ENCODE results near the gene SYT2.
"Not testable (repeated sequence)": the region's sequence is repeated elsewhere in the genome, so short reads cannot be mapped to it uniquely, and the experiment has no call there.

Gene SYT2

DNA sequence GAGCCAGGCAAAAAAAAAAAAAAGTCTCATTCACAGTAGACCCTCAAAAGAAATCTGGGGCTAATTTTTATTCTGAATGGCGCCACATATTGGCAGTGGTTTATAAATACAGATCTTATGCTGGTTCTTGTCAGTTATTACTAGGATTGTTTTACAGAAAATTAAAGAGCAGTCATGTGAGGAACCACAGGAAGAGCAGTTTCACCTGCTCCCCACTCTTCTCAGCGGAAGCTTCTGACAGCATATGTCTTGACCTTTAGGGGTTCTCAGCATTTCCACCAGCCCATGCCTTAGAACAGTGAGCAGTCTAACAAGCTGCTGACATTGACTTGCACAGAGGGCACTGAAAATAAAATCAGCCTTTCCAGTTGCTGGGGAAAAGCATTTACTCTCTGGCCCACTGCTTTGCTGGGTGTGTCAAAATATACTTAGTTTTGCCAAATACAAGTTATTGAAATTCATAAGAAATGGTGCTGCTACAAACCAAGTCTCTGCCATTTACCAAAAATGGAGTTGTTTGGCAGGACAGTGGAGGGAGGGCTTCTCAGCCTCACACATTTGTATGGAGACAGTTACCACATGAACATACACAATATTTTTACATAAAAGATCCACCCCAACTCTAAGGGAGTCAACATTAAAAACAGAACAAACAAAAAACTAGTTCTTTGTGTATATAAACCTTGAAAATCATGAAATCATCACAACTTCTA is 144.2 kb downstream of the SYT2 start:
- DNase-seq, result no peak

DNA sequence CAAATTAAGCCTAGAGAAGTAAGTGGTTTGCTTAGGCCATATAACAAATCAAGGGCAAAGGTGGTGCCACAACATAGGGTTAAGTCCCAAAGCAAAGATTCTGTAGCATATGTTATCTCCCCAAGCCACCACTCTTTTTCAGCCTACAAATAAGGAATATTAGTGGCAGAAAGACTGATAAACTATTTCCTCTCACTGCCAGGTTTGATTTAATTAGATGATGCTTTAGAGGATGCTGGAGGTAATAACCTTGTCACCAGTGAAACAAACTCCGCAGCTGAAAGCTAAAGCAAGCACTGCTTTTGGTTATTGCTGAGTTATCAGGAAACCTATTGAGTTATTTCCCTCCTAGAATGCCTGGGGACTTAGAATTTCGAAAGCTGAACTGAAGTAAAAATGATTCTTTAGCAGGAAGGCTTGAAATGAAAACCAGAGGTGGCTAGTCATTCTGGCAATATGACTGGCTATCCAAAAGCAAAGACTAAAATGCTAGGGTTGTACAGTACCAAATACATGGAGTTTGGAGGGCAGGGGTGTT is 145.2 kb downstream of the SYT2 start:
- DNase-seq, result no peak

DNA sequence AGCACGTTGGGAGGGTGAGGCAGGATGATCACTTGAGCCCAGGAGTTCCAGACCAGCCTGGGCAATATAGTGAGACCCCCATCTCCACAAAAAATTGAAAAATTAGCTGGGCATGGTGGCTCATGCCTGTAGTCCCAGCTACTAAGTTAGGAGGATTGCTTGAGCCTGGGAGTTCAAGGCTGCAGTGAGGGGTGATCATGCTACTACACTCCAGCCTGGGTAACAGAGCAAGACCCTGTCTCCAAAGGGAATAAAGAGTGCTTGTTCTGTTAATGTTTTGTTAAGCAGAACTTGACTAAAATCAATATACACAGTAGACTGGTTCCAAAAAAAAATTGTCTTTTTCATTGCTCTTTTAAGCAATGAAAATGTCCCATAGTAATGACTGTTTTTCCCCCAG is 146.4 kb downstream of the SYT2 start:
- no peak for DNase-seq

DNA sequence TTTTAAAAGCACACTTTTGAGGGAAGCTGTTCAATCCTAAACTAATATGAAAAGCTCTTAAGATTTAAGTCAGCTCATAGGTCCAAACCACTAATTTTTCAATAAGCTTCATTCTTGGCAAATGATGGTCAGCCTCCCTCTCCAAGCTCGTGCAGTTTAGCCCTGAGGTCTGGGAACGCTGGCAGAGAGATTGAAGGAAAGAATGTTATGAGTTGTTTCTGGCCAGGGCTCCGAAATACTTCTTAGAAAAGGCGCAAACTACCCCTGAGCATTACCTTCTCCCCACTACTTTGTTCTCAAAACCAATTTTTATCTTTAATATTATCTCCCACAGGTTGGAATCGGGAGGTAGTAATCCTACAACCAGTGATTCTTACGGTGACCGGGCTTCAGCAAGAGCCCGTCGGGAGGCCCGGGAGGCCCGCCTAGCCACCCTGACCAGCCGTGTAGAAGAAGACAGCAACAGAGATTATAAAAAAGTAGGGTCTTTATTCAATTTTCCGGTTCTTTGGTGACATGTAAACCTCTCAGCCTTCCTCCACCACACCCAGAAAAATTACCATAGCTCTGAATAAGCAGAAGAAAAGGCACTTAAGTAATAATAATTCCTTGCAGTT is 147.7 kb downstream of the SYT2 start:
- no peak for DNase-seq

DNA sequence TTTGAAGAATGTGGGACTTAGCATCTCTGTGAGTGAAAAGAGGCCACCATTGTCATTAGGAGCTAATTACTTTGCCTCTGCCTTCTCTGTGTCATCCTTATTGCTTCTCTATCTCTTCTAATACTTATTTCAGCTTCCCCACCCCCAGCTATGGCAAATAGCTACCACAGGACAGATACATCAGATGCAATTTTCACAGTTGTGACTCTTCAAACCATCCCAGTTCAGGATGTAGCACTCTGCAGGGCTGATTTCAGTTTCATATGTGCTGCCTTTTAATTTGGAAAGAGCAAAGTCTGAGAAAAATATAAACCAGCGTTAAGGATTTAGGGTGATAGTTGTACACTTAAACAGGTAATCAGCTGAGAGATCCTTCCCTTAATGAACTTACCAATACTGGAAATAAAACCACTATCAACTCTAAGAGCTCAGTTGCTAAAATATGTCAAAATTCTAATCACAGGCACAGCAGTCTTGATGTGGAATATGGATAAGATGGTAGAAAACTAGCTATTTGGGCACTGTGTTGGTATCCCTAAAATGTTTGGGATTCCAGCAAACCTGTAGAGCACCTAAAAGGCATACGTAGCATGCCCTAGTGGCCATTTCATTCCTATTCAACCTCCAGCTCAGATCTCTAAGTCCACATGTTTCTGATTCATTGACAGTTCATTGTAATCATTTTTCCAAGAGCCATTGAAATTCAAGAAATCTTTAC is 148.4 kb downstream of the SYT2 start:
- DNase-seq, result no peak

DNA sequence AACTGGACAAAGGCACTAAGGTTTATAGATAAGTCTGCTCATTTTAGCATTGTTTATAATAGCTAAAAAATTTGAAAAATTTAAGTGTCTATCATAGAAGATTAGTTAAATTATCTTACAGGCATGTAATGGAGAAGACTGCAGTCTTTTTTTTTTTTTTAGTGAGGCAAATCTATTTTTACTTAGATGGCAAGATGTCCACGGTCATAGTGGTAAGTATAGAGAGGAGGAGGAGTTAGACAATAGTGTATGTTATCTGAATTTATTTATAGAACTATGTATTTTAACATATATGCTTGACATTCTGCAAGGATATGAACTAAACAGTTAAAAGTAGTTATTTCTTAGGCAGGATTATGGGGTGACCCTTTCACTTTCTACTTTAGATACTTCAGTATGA is 149.0 kb downstream of the SYT2 start:
- no peak for DNase-seq

DNA sequence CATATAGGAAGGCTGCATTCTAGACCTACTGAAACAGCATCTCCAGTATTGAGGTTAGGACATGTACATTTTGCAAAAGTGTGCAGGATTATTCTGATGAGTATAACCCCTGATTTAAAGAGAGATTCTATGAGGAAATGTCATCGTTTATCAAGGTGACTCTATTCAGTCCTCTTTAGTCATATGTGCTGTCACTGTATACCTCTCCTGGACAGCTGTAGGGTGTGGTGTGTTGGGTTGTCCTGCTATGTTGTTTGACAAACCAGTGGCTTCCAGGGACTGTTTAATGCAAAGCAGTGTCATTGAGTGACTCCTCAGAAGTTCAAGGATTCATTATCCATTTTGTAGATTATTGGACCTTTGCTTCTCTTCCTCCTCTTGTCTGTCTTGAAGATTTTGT is 152.6 kb downstream of the SYT2 start:
- not testable (repeated sequence) for DNase-seq

DNA sequence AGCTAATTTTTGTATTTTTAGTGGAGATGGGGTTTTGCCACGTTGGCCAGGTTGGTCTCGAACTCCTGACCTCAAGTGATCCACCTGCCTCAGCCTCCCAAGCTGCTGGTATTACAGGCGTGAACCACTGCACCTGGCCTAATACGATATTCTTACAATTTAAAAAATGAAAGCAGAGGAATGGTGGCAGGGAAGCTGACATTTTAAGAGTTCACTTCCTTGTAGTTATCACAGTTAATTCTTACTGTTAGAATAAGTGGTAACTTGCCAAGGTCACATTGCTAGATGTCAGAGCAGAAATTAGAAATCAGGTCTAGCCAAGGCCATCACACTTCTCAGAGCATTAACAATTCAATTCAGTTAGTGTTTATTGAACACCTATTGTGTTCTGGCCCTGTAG is 154.2 kb downstream of the SYT2 start:
- DNase-seq, result not testable (repeated sequence)

DNA sequence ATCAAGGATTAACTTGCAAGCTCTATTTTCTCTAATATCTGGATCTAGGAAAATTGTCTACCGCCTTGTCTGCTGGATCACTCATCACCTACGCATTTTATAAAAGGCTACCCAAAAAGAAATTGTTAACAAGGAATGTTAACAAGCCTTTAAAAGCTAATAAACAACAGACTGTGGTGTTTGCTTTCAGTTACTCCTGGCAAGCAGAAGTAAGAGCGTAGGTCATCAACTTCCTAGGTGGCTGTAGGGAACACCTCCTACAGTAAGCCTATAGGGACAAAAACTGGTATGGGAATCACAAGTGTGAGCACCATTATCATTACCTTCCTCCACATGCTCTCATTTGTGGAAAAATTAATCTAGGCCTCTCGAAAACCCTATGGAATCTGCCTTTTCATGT is 155.6 kb downstream of the SYT2 start:
- DNase-seq, result not testable (repeated sequence)

DNA sequence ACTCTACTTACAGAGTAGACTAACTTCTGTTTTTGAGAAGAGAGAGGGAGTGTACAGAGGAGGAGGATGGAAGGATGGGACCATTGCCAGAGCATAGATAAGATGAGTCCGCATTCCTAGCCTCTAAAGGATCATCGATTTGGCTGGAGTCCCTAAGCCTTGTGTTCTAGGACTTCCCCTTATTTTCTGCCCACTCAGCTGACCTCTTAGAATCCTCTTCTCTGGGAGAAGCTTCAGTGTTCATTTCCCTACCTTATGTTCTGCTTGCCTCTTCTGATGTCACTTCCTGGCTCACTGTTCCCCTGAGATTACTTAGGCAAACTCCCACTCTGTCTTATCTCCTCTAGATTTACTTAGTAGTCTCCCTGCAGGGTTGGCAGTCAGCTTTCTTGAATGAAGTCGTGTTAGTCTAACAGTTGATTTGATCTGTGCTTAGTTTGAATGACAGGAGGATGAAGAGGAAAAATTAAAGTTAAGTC is 156.7 kb downstream of the SYT2 start:
- peak; percentile 48 for DNase-seq

DNA sequence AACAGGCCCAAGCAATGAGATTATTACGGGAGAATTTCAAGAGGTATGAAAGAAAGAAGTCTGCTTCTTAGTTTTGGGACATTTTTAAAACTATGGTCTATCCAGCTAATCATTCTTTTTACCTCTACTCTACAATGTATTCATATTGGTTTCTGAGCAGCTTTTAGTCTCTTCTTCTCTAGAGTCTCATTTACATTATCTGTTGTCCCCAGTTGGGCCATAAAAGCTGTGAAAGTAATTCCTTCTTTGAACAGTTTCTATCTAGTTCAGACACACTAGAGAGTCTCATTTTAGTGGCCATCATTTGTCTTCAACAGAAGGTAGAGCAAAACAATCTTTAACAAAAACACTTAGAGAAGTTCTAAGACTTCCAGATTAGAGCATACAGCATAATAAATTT is 157.2 kb downstream of the SYT2 start:
- DNase-seq, result not testable (repeated sequence)

DNA sequence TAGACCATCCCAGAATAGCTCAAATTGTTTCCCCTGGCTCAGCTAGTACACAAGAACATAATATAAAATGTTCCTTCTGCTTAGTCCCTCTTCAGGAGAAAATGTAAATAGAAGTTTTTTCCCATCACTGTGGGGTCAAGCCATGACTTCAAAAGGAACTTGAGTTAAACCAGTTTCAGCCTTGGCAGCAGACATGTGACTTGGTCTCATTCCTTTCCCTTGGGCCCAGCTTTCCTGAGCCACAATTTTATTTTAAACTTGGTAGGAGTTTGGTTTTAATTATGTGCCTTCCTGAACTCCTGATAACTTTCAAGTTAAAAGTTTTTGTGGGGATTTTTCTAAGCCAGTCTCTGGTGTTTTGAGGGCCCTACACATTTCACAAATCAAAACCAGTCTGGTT is 157.6 kb downstream of the SYT2 start:
- DNase-seq, result not testable (repeated sequence)

DNA sequence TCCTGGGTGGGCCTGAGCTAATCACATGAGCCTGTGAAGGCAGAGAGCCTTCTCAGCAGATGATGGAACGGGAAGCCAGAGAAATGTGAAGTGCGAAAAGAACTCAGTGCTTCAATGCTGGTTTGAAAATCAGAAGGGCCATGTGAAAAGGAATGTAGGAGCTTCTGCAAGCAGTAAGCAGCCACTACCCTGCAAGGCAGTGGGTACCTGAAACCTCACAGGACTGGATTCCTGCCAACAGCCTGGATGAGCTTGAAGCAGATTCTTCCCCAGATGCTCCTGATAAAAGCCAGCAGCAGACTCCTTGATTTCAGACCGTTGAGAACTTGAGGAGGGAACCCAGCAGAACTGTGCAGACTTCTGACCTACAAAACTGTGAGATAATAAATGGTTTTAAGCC is 158.6 kb downstream of the SYT2 start:
- DNase-seq, result peak; percentile 54

DNA sequence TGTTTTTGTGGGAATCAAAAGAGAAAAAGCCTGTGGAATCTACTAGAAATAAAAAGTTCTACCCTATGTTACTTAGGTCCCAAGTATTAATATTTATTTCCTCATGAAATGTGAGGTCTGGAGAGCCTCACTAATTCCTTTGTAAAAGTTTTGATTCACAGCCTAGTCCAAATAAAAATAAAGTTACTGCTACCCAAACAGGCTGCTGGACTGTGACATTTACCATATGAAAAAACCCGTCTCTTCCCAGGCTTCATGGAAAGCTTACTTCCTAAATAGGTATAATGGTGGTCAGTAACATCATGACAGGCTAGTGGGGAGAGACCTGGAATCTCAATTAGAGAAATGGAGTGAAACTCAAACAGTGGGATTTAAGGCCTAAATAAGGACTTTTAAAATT is 160.2 kb downstream of the SYT2 start:
- DNase-seq, result not testable (repeated sequence)

DNA sequence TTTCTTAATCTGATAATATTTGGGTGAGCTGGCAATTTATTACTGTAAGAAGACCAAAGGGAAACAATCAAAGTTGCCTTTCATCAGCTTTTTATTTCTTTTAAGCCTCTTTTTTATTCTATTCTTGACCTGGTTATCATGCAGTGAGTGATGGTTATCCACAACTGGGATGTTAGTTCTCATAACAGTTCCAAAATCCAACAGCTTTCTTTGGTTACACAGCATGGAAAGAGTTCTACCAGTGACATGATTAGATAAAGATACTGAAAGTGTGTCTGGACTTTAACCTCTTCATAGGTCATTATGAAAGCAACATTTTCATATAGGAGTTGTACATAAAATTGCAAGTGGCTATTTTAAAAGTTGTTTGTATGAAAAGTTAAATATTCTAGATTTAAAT is 163.0 kb downstream of the SYT2 start:
- DNase-seq, result no peak

DNA sequence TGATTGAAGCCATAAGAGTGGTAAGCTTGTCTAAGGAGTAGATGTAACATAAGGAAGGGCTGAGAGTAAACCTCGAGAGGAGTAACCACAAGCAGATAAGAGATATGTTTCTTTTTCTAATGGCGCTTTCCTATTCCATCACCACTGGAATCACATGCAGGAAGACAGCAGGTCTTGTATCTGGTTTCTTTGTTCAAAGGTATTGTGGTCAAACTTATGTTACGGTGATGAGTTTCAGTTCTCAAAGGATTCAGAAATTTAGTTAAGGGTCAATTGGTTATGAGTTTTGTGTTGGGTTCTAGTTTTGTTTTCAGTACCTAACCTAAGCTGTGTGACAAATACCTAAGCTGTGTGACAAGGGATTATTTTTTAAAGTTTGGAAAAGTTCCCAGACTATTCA is 163.5 kb downstream of the SYT2 start:
- not testable (repeated sequence) for DNase-seq

DNA sequence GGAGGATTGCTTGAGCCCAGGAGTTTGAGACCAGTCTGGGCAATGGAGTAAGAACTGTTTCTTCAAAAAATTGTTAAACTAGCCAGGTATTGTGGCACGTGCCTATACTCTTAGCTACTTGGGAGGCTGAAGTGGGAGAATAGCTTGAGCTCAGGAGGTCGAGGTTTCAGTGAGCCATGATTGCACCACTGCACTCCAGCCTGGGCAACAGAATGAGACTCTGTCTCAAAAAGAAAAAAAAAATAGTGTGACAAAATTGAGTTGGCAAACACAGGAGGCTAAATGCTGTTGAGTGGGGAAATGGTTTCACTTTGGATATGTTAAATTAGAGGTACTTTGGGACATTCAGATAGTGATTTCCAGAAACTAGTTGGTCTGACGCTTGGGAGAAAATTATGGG is 163.9 kb downstream of the SYT2 start:
- not testable (repeated sequence) for DNase-seq

DNA sequence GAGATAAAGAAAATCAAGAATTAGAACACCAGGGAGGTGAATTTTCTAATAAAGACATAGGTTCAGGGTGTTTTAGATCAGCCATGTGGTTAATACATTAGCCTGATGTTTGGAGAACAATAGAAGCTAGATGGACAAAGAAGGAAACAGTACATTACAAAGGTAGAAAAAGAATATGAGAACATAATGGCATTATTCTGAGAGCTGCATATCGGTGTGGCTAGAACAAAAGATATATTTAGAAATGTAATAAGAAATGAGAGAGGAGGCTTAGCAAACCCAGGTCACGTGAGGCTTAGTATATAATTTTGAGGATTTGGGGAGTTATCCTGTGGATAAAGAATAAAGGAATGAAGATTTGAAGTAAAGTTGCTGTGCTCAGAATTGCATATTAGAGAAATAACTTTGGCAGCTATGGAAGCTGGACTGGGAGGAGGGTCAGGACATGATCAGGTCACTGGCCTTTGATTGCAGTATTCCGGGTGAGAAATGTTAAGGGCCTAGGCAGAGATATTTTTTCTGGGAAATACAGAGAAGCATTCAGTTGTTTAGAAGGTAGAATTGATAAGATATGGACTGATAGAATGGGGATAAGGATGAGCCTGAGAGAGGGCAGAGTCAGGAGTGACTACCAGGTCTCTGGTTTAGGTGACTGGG is 164.5 kb downstream of the SYT2 start:
- DNase-seq, result not testable (repeated sequence)

DNA sequence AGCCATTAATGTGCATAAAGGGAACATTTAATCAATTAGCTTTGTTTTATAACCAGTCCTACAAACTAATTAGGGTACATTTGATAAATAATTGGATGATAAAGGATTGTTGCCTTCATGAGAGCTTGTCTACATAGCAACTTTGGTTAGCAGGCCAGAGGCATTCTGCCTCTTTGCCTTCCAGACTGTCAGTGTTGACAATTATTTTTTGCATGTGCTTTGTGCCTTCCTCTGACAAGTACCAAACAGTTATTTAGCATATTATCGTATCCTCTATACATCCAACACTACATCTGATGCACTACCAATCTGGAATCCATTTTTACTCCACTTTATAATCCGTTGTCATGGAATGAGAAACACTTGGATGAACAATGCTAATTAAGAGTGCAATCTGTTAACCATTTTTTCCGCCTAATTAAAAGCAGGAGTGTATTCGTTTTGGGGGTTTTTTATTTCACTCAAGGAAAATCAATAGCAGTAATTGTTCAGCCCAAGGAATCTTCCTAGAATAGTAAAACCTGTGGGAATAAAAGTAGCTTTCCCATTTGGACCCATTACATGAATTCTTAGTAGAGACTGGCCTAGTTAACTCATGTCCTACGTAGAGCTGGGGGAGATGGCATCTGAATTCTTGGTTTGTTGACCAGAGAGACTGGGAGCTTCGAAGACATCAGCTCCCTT is 165.3 kb downstream of the SYT2 start:
- DNase-seq, result peak; percentile 46

DNA sequence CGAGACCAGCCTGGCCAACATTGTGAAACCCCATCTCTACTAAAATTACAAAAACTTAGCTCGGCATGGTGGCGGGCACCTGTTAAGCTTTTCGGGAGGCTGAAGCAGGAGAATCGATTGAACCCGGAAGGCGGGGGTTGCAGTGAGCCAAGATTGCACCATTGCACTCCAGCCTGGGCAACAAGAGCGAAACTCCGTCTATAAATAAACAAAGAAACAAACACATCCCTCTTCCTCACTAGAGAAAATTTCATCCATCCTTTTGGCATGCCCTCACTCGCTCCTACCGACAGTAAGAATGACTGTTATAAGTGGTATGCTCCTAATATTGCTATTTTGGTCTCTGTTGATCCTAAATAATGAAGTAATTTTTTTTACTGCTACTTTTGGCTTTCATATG is 166.7 kb downstream of the SYT2 start:
- not testable (repeated sequence) for DNase-seq

DNA sequence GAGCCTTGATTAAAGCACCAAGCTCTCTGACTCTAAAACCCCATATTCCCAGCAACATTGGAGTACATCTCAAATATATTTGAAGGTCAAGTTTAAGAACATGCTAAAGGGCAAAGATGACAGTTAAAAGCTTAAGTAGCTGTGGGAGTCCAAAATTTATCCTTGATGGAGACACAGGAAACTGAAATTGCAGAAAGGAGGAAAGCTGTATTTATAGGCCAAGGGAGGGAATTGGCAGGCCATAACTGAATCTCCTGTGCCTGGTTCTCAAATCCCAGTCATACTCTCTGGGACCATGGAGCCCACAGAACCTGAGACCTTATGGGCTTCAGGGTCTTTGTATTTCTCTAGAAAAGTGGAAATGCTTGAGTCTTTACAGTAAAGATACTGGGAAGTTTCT is 167.8 kb downstream of the SYT2 start:
- DNase-seq, result not testable (repeated sequence)

DNA sequence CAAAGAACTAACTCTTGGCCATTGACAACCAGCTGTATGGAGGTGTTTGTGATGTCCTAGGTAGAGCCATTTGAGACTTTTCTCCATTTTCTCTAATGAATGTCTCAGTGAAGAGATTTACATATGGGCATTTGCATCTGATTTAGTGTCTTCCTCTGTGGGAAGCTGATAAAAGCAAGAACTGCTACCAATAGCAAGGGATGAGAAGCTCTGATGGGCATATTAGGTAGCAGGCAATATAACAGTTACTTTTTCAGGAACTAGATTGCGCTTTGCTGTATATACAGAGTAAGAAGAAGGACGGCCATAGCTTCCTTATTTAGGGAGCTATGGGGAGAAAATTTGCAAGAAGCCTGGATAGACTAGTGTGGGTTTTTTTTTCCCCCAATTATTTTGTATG is 169.4 kb downstream of the SYT2 start:
- not testable (repeated sequence) for DNase-seq

Data from NCI-H82 (cell line).